GM19193 (cell line): ENCODE data around the gene CKAP2.
A peak's percentile ranks its signal among the peaks of the same experiment; 100 is the strongest.

Source experiments
- POLR2A ChIP-seq: IDR thresholded peaks from 4 replicates; pipeline ENCODE4 v1.6.1; 2011; ENCODE audit not compliant: insufficient read depth, insufficient read length; ENCODE audit errors: extremely low read depth

Gene CKAP2

GRCh38 chr13:52449331-52450011 is 5.8 kb upstream of the CKAP2 start:
- no peak for TF ChIP-seq POLR2A

- peak; percentile 88 for TF ChIP-seq POLR2A
Observed at GRCh38 chr13:52450012-52450792, 5.1 kb upstream of the CKAP2 start, which contains the start of gene VPS36. Gene VPS36 (minus strand): TSS chr13:52450634. CDS start chr13:52450594, 40 bp downstream.

GRCh38 chr13:52450793-52451116 is 4.5 kb upstream of the CKAP2 start:
- no peak for TF ChIP-seq POLR2A

- TF ChIP-seq POLR2A = no peak
Observed at GRCh38 chr13:52451135-52451804, 4.0 kb upstream of the CKAP2 start.

GRCh38 chr13:52452470-52452869 is 2.8 kb upstream of the CKAP2 start:
- no peak for TF ChIP-seq POLR2A

- TF ChIP-seq POLR2A = peak; percentile 20
Observed at GRCh38 chr13:52454459-52454819, 839 bp upstream of the CKAP2 start.

GRCh38 chr13:52455677-52456041 is 381 bp downstream of the CKAP2 start:
- TF ChIP-seq POLR2A = no peak

- TF ChIP-seq POLR2A = no peak
Observed at GRCh38 chr13:52459668-52460067, 4.4 kb downstream of the CKAP2 start.

- TF ChIP-seq POLR2A = no peak
Observed at GRCh38 chr13:52461265-52461664, 6.0 kb downstream of the CKAP2 start.

GRCh38 chr13:52463526-52463925 is 8.2 kb downstream of the CKAP2 start:
- TF ChIP-seq POLR2A = no peak
